Measurements from ENCODE around the gene FARP2. TPM values are rescaled to one million over a fixed set of nuclear protein-coding genes. Genes with fewer than 3 reads are reported as not detected.

FARP2 gene
- total and polyA plus RNA-seq, 10 of the 15 experiments (the other 5 are each of a cell fraction or from before 2014, with no cell fraction given), result 5.5 to 67.5 (median 36.8) TPM

DNA sequence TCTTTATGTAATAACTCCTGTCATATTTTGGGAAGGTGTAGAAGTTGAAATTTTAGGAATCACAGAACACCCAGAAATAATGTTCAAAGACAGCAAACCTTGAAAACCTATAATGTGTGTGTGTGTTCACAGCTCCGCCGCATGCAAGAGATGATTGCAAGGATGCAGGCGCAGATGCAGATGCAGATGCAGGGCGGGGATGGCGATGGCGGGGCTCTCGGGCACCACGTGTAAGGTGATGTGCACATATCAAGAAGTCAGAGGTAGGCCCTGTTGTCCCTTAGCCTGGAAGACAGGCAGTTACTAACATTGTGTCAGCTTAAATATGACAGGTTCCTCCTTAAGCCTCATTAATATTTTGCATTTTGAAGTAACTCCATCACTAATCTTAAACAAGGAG, 6.1 kb upstream of the FARP2 start (continued):
- TF ChIP-seq, protein P1, sequence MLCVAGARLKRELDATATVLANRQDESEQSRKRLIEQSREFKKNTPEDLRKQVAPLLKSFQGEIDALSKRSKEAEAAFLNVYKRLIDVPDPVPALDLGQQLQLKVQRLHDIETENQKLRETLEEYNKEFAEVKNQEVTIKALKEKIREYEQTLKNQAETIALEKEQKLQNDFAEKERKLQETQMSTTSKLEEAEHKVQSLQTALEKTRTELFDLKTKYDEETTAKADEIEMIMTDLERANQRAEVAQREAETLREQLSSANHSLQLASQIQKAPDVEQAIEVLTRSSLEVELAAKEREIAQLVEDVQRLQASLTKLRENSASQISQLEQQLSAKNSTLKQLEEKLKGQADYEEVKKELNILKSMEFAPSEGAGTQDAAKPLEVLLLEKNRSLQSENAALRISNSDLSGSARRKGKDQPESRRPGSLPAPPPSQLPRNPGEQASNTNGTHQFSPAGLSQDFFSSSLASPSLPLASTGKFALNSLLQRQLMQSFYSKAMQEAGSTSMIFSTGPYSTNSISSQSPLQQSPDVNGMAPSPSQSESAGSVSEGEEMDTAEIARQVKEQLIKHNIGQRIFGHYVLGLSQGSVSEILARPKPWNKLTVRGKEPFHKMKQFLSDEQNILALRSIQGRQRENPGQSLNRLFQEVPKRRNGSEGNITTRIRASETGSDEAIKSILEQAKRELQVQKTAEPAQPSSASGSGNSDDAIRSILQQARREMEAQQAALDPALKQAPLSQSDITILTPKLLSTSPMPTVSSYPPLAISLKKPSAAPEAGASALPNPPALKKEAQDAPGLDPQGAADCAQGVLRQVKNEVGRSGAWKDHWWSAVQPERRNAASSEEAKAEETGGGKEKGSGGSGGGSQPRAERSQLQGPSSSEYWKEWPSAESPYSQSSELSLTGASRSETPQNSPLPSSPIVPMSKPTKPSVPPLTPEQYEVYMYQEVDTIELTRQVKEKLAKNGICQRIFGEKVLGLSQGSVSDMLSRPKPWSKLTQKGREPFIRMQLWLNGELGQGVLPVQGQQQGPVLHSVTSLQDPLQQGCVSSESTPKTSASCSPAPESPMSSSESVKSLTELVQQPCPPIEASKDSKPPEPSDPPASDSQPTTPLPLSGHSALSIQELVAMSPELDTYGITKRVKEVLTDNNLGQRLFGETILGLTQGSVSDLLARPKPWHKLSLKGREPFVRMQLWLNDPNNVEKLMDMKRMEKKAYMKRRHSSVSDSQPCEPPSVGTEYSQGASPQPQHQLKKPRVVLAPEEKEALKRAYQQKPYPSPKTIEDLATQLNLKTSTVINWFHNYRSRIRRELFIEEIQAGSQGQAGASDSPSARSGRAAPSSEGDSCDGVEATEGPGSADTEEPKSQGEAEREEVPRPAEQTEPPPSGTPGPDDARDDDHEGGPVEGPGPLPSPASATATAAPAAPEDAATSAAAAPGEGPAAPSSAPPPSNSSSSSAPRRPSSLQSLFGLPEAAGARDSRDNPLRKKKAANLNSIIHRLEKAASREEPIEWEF (IDR thresholded peaks at IDR 0.05; ENCODE audit: insufficient replicate concordance, low read depth, low read length), result no peak
- TF ChIP-seq CBX5 (IDR thresholded peaks at IDR 0.05; ENCODE audit: low read depth), result no peak
- TF ChIP-seq JUNB (IDR thresholded peaks at IDR 0.05), result no peak
- TF ChIP-seq BCLAF1 (IDR thresholded peaks at IDR 0.05), result no peak

Data from GM12878 (cell line).